ENCODE measurements around the gene TRPM5. TPM values are rescaled to one million over a fixed set of nuclear protein-coding genes. Genes with fewer than 3 reads are reported as not detected.

TRPM5 gene, protein sequence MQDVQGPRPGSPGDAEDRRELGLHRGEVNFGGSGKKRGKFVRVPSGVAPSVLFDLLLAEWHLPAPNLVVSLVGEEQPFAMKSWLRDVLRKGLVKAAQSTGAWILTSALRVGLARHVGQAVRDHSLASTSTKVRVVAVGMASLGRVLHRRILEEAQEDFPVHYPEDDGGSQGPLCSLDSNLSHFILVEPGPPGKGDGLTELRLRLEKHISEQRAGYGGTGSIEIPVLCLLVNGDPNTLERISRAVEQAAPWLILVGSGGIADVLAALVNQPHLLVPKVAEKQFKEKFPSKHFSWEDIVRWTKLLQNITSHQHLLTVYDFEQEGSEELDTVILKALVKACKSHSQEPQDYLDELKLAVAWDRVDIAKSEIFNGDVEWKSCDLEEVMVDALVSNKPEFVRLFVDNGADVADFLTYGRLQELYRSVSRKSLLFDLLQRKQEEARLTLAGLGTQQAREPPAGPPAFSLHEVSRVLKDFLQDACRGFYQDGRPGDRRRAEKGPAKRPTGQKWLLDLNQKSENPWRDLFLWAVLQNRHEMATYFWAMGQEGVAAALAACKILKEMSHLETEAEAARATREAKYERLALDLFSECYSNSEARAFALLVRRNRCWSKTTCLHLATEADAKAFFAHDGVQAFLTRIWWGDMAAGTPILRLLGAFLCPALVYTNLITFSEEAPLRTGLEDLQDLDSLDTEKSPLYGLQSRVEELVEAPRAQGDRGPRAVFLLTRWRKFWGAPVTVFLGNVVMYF (N-terminal part only)
- total RNA-seq: under 0.01 TPM in 1 of 2 replicates, not detected in the other

DNA sequence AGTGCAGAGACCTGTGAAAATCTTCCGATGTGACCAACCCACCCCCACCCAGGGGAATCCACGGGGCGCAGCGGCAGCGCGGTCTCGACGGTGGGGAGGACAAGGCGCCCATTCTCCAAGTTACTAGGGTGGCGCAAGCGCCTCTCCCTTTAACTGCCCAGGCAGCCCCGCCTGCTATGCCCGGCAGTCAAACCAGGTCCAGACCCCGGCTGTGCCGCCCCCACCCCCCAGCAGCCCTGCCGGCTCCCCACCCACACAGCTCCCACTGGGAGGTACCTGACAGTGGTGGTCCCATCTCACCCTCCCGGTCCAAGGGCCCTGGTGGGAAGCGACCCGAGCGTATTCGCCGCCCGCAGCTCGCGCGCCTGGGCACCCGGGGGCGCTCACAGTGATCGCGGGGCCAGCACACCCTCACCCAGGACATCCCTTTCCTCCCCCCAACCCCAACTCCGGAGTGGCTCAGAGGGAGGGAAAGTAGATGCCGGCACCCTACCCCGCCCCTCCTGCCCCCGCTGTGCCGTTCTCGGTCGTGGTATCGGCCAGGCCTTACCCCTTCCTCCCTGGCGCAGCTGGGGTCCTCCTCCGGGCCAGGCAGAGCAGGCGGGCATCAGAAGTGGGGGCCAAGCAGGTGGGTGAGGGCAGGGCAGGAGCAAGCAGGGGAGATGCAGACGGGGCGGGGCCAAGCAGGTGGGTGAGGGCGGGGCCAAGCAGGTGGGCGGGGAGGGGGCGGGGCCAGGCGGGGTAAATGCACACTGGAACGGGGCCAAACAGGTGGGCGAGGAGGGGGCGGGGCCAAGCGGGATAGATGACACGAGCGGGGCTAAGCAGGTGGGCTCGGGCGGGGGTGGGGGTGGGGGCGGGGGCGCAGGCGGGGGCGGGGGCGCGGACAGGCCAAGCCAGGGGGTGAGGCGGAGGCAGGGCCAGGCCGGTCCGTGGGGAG is at the start of gene TRPM5:
TSS of gene TRPM5 (minus strand) at position 634 of the 940 bp plus-strand sequence. CDS start 21,478 bp downstream, outside the sequence.

DNA sequence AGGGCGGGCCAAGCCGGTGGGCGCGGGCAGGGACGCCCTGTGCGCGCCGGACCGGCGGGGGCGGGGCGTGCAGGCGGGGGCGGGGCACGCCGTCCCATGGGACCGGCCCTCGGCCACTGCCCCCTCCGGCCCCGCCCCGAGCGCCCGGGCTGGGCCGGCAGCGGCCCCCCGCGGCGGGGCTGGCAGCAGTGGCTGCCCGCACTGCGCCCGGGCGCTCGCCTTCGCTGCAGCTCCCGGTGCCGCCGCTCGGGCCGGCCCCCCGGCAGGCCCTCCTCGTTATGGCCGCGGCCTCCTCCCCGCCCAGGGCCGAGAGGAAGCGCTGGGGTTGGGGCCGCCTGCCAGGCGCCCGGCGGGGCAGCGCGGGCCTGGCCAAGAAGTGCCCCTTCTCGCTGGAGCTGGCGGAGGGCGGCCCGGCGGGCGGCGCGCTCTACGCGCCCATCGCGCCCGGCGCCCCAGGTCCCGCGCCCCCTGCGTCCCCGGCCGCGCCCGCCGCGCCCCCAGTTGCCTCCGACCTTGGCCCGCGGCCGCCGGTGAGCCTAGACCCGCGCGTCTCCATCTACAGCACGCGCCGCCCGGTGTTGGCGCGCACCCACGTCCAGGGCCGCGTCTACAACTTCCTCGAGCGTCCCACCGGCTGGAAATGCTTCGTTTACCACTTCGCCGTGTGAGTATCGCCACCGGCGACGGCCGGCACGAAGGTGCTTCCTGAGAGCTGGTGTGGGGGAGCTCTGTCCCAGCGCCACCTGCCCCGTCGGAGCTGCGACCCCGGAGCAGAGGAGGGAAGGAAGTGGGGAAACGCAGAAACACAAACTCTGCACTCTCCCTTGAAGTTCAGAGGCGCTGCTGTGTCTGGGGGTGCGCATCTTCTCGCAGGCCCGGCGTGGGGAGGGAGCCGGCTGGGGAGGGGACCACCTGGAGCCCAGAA is 769 bp upstream of the TRPM5 start, which contains the start of gene KCNQ1:
TSS of gene KCNQ1 (plus strand) at position 188 of the 925 bp plus-strand sequence. CDS start at position 279, 91 bp downstream.

DNA sequence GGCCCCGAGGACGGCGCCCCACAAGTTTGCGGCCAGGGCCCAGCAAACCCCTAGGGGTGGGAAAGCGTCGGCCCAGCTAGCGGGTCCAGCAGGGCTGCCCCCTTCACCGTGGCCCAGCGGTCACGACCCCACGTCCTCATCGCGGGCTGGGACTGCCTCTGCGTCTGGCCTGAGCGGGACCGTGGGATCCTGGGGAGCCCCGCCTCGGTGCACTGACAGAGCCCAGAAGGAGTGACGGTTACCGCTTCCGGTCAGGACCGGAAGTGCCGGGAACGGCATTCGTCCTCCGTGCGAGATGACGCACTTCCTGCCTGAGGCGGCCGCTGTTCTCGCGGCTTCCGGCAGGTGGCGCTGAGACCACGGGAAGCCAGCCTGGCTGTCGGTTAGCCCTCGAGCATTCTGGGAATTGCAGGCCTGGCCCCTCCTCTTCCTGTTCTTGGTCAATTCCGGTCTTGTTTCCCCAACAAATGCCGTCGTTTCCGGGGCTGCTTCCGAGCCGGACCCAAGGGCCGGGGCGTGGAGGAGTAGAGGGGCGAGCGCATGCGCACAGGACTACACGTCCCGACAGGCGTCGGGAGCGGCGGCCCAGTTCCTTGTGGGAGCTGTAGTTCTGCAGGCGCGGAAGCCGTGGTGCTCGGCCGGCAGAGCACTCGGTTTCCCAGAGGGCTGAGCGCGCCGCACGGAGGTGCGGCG is 44.1 kb downstream of the TRPM5 start, which contains the start of gene TSSC4:
TSS of gene TSSC4 (plus strand) at position 682 of the 693 bp plus-strand sequence. CDS start 1,884 bp downstream, outside the sequence.

Other genes with a start within 250 kb of the TRPM5 start
- 0.87 and 6.7 TPM in 2 replicates for gene ASCL2, start 173.9 kb downstream of the TRPM5 start, total RNA-seq
- under 0.01 TPM in 1 of 2 replicates, not detected in the other for gene C11orf21, start 142.6 kb downstream of the TRPM5 start, total RNA-seq
- not detected in 2 replicates for gene TSPAN32, start 142.5 kb downstream of the TRPM5 start, total RNA-seq
- gene CD81, start 67.2 kb downstream of the TRPM5 start, total RNA-seq: 190 and 198 TPM in 2 replicates
- 36.5 and 60.1 TPM in 2 replicates for gene TSSC4, start 43.8 kb downstream of the TRPM5 start, total RNA-seq
- gene KCNQ1, start 494 bp upstream of the TRPM5 start, total RNA-seq: 0.39 TPM in 1 of 2 replicates, not detected in the other

All from placental epithelial cell (primary cell).